ENCODE measurements around the gene SNX17.
A peak's percentile ranks its signal among the peaks of the same experiment; 100 is the strongest.

GRCh38 chr2:27376866-27377617, 6.6 kb downstream of the SNX17 start:
- no peak for TF ChIP-seq CTCF (IDR thresholded peaks at IDR 0.05)
- TF ChIP-seq POLR2AphosphoS5 (IDR thresholded peaks at IDR 0.05; ENCODE audit: low read depth, low read length), result peak; percentile 2; the same call in 1 of the 2 replicates
